Neuronal stem cell (in vitro differentiated cells): ENCODE measurements around the gene SLF2.

Experiments
- DNase-seq: peaks from one replicate; pipeline ENCODE4 v3.0.0-alpha.2; 2013; ENCODE audit warnings: low spot score
- H2AFZ ChIP-seq: one replicate; pipeline ENCODE4 v1.6.1; 2013; ENCODE audit warnings: mild to moderate bottlenecking, low read length, inconsistent platforms
- H2AK5ac ChIP-seq: 2 replicates; pipeline ENCODE4 v1.6.1; 2013; ENCODE audit warnings: low read depth, mild to moderate bottlenecking, inconsistent platforms, low read length, moderate library complexity, mixed read lengths
- H2BK120ac ChIP-seq: 2 replicates; pipeline ENCODE4 v1.6.1; 2013; ENCODE audit warnings: low read depth, mild to moderate bottlenecking, inconsistent platforms, low read length, moderate library complexity, mixed read lengths
- H2BK12ac ChIP-seq: one replicate; pipeline ENCODE4 v1.6.1; 2013; ENCODE audit warnings: low read length, inconsistent platforms
- H2BK15ac ChIP-seq: 2 replicates; pipeline ENCODE4 v1.6.1; 2013; ENCODE audit warnings: mild to moderate bottlenecking, low read length, inconsistent platforms, mixed read lengths
- H2BK5ac ChIP-seq: one replicate; pipeline ENCODE4 v1.6.1; 2013; ENCODE audit warnings: inconsistent platforms, mild to moderate bottlenecking, low read length, moderate library complexity
- H3K14ac ChIP-seq: one replicate; pipeline ENCODE4 v1.6.1; 2013; ENCODE audit warnings: low read length, inconsistent platforms
- H3K18ac ChIP-seq: 2 replicates; pipeline ENCODE4 v1.6.1; 2013; ENCODE audit warnings: low read length, inconsistent platforms
- H3K23ac ChIP-seq: 2 replicates; pipeline ENCODE4 v1.6.1; 2013; ENCODE audit warnings: low read depth, mild to moderate bottlenecking, mixed read lengths, low read length, inconsistent platforms; ENCODE audit not compliant: poor library complexity
- H3K27ac ChIP-seq: replicated peaks from 3 replicates; pipeline ENCODE4 v1.5.1; 2013; ENCODE audit warnings: low read length, inconsistent platforms
- H3K27me3 ChIP-seq, 3 experiments: 2 replicates each; pipeline ENCODE4 v1.6.1; 2013; ENCODE audit warnings: low read length in 3 of 3, mild to moderate bottlenecking in 2 of 3, inconsistent platforms in 1 of 3, low read depth in 1 of 3, mixed read lengths in 1 of 3, moderate library complexity in 1 of 3; ENCODE audit not compliant: control insufficient read depth in 3 of 3, insufficient read depth in 3 of 3
- H3K36me3 ChIP-seq, 2 donors: replicated peaks in 1 of 2; 2 replicates each; pipeline ENCODE4 v1.6.1; 2013; ENCODE audit warnings: low read length in 2 of 2; ENCODE audit not compliant: control insufficient read depth in 2 of 2, insufficient read depth in 2 of 2
- H3K4ac ChIP-seq: 2 replicates; pipeline ENCODE4 v1.6.1; 2013; ENCODE audit warnings: inconsistent platforms, mild to moderate bottlenecking, low read length, moderate library complexity
- H3K4me1 ChIP-seq, 2 donors: 1 replicate in 1 of 2; 2 replicates in 1 of 2; pipeline ENCODE4 v1.6.1; 2013; ENCODE audit warnings: low read length in 2 of 2, low read depth in 1 of 2; ENCODE audit not compliant: control insufficient read depth in 2 of 2, insufficient read depth in 1 of 2
- H3K4me2 ChIP-seq: one replicate; pipeline ENCODE4 v1.6.1; 2013; ENCODE audit warnings: mild to moderate bottlenecking, low read length, inconsistent platforms; ENCODE audit not compliant: insufficient read depth, poor library complexity, severe bottlenecking
- H3K4me3 ChIP-seq, 2 donors: 2 replicates each; pipeline ENCODE4 v1.5.1; 2013; ENCODE audit warnings: low read length in 2 of 2, mild to moderate bottlenecking in 2 of 2, inconsistent platforms in 1 of 2, moderate library complexity in 1 of 2
- H3K79me1 ChIP-seq: one replicate; pipeline ENCODE4 v1.6.1; 2013; ENCODE audit warnings: low read depth, mild to moderate bottlenecking, inconsistent platforms, low read length, moderate library complexity
- H3K9ac ChIP-seq: one replicate; pipeline ENCODE4 v1.6.1; 2013; ENCODE audit warnings: mild to moderate bottlenecking, low read depth, low read length, inconsistent platforms; ENCODE audit not compliant: poor library complexity
- H3K9me3 ChIP-seq, 2 donors: replicated peaks in 1 of 2; 2 replicates each; pipeline versions ENCODE3 to v1.6.1; 2013; ENCODE audit warnings: low read length in 2 of 2, mild to moderate bottlenecking in 2 of 2, inconsistent platforms in 1 of 2, low read depth in 1 of 2, mixed read lengths in 1 of 2, moderate library complexity in 1 of 2; ENCODE audit not compliant: control insufficient read depth in 2 of 2, insufficient read depth in 1 of 2
- H4K8ac ChIP-seq: one replicate; pipeline ENCODE4 v1.6.1; 2013; ENCODE audit warnings: low read depth, mild to moderate bottlenecking, inconsistent platforms, low read length, moderate library complexity
- H4K91ac ChIP-seq: one replicate; pipeline ENCODE4 v1.6.1; 2013; ENCODE audit warnings: low read length, low read depth, mild to moderate bottlenecking, inconsistent platforms; ENCODE audit not compliant: poor library complexity
- WGBS, 2 donors: extraction: QIAGEN DNeasy Blood & Tissue Kit; methylation state at CpG; one replicate each; pipeline ENCODE4 v1.1.7; 2013; ENCODE audit warnings: missing lambda C conversion rate in 2 of 2, mixed read lengths in 1 of 2; ENCODE audit not compliant: insufficient read length in 2 of 2, insufficient replicate concordance in 1 of 2; ENCODE audit errors: extremely low coverage in 2 of 2; 5-methylcytosine and 5-hydroxymethylcytosine counted together

The SLF2 gene

GRCh38 chr10:100895896-100896295 is 16.9 kb upstream of the SLF2 start:
- Histone ChIP-seq H3K4me3 (no peak overlapping the region), H3K79me1 (no peaks in the 10 kb centered on the region), H2BK12ac (no peak overlapping the region), H2BK120ac (no peak overlapping the region), H3K27ac (no peak overlapping the region), H2BK5ac (no peak overlapping the region), H2AK5ac (no peak overlapping the region), H3K9me3 (peaks cover 0 to 3% of the 10 kb centered on the region in 2 donors), H3K23ac (no peak overlapping the region), H3K14ac (no peak overlapping the region), H3K4ac (no peak overlapping the region), H3K9ac (no peak overlapping the region), H4K8ac (no peak overlapping the region), H3K4me1 (peaks cover 2 to 8% of the 10 kb centered on the region in 2 donors), H3K27me3 (no peaks in the 10 kb centered on the region), H4K91ac (no peak overlapping the region), H3K18ac (no peak overlapping the region), H2BK15ac (no peak overlapping the region), H3K4me2 (no peak overlapping the region), H2AFZ (no peak overlapping the region), H3K36me3 (no peaks in the 10 kb centered on the region)
- WGBS, 2 donors: no CpG with 5 or more reads among the region's 3 CpGs
- DNase-seq: no peak

- no CpG with 5 or more reads among the region's 7 CpGs for WGBS, 2 donors
- Histone ChIP-seq H3K27ac (no peak overlapping the region), H3K18ac (no peak overlapping the region)
These were observed 15.8 kb upstream of the SLF2 start for GRCh38 chr10:100896876-100897461.

GRCh38 chr10:100897976-100898375 is 14.8 kb upstream of the SLF2 start:
- H3K23ac ChIP-seq: no peak overlapping the region
- H3K9ac ChIP-seq: no peak overlapping the region
- no peak overlapping the region for H2BK5ac ChIP-seq
- no peak overlapping the region for H2AFZ ChIP-seq
- H3K18ac ChIP-seq: no peak overlapping the region
- H3K4me1 ChIP-seq: peaks cover 0 to 5% of the 10 kb centered on the region in 2 donors
- H4K8ac ChIP-seq: no peak overlapping the region
- H3K79me1 ChIP-seq: no peaks in the 10 kb centered on the region
- H4K91ac ChIP-seq: no peak overlapping the region
- no peak overlapping the region for H2BK12ac ChIP-seq
- no peak overlapping the region for H3K14ac ChIP-seq
- no peak for DNase-seq
- H2BK120ac ChIP-seq: no peak overlapping the region
- H3K4ac ChIP-seq: no peak overlapping the region
- H2AK5ac ChIP-seq: no peak overlapping the region
- no peak overlapping the region for H3K4me2 ChIP-seq
- H3K4me3 ChIP-seq: no peak overlapping the region
- H3K27ac ChIP-seq: no peak overlapping the region
- WGBS, 2 donors: no CpG with 5 or more reads among the region's 1 CpG
- no peaks in the 10 kb centered on the region for H3K27me3 ChIP-seq
- H3K36me3 ChIP-seq: no peaks in the 10 kb centered on the region
- no peak overlapping the region for H2BK15ac ChIP-seq
- H3K9me3 ChIP-seq: no peaks in the 10 kb centered on the region

More at GRCh38 chr10:100896876-100897461, 15.8 kb upstream of the SLF2 start:
- Histone ChIP-seq H4K91ac (no peak overlapping the region), H3K4me1 (peaks cover 0 to 5% of the 10 kb centered on the region in 2 donors), H3K14ac (no peak overlapping the region), H3K79me1 (no peaks in the 10 kb centered on the region), H3K9ac (no peak overlapping the region), H3K4me2 (no peak overlapping the region), H2BK120ac (no peak overlapping the region), H3K27me3 (no peaks in the 10 kb centered on the region), H3K4me3 (no peak overlapping the region), H2AK5ac (no peak overlapping the region), H3K36me3 (no peaks in the 10 kb centered on the region), H3K23ac (no peak overlapping the region), H4K8ac (no peak overlapping the region), H2BK12ac (no peak overlapping the region), H3K4ac (no peak overlapping the region), H2AFZ (peak overlapping the region; percentile 1), H2BK15ac (no peak overlapping the region), H3K9me3 (peaks cover 0 to 3% of the 10 kb centered on the region in 2 donors), H2BK5ac (no peak overlapping the region)
- DNase-seq: no peak

GRCh38 chr10:100899171-100899570 is 13.6 kb upstream of the SLF2 start:
- no peaks in the 10 kb centered on the region for H3K27me3 ChIP-seq
- H3K4me3 ChIP-seq: no peak overlapping the region
- H3K4me1 ChIP-seq: peaks cover 0 to 5% of the 10 kb centered on the region in 2 donors
- WGBS, 2 donors: no CpG with 5 or more reads among the region's 4 CpGs
- H3K4ac ChIP-seq: no peak overlapping the region
- no peaks in the 10 kb centered on the region for H3K79me1 ChIP-seq
- H3K36me3 ChIP-seq: no peaks in the 10 kb centered on the region
- no peak for DNase-seq
- no peak overlapping the region for H3K27ac ChIP-seq
- no peak overlapping the region for H2BK12ac ChIP-seq
- H4K8ac ChIP-seq: no peak overlapping the region
- no peak overlapping the region for H2BK120ac ChIP-seq
- H3K4me2 ChIP-seq: no peak overlapping the region
- no peak overlapping the region for H4K91ac ChIP-seq
- no peaks in the 10 kb centered on the region for H3K9me3 ChIP-seq
- no peak overlapping the region for H3K18ac ChIP-seq
- H3K9ac ChIP-seq: no peak overlapping the region
- no peak overlapping the region for H2AK5ac ChIP-seq
- no peak overlapping the region for H2AFZ ChIP-seq
- no peak overlapping the region for H2BK5ac ChIP-seq
- no peak overlapping the region for H3K14ac ChIP-seq
- H2BK15ac ChIP-seq: no peak overlapping the region
- H3K23ac ChIP-seq: no peak overlapping the region
